Body of pancreas (tissue), 4 donors: Measurements from ENCODE around the gene CDC42EP1. TPM values are rescaled to one million over a fixed set of nuclear protein-coding genes. Genes with fewer than 3 reads are reported as not detected.
"Not testable (repeated sequence)": the region's sequence is repeated elsewhere in the genome, so short reads cannot be mapped to it uniquely, and the experiment has no call there.

Experiments used
- ATAC-seq: fragments of 150-250 bp; one replicate; pipeline ENCODE4 v1.9.1; 2016
- DNase-seq, 4 donors: peaks; one replicate each; pipeline ENCODE4 v3.0.0-alpha.2; 2019
- H3K27ac ChIP-seq, 4 donors: fragments of 200-600 bp; sonication (generic); 1 replicate in 3 of 4; 2 replicates in 1 of 4; pipeline versions ENCODE4 v1.5.1 to v1.6.1; 2016 to 2019; ENCODE audit warnings: mild to moderate bottlenecking in 1 of 4, mixed read lengths in 1 of 4, moderate library complexity in 1 of 4
- H3K27me3 ChIP-seq, 2 donors: fragments of 200-600 bp; sonication (generic); one replicate each; pipeline ENCODE4 v1.6.0; 2016; ENCODE audit warnings: mild to moderate bottlenecking in 1 of 2
- H3K36me3 ChIP-seq, 2 donors: fragments of 200-600 bp; sonication (generic); replicated peaks in 1 of 2; 2 replicates each; pipeline ENCODE4 v1.5.1; 2016; ENCODE audit warnings: low read depth in 2 of 2; ENCODE audit not compliant: insufficient read depth in 1 of 2
- H3K4me1 ChIP-seq: fragments of 200-600 bp; sonication (generic); one replicate; pipeline ENCODE4 v1.6.0; 2016
- H3K4me3 ChIP-seq, 2 donors: fragments of 200-600 bp; sonication (generic); 1 replicate in 1 of 2; 2 replicates in 1 of 2; pipeline ENCODE4 v1.5.1; 2016 to 2019
- H3K9me3 ChIP-seq, 3 donors: fragments of 200-600 bp; sonication (generic); 1 replicate in 2 of 3; 2 replicates in 1 of 3; pipeline ENCODE4 v1.5.1; 2016
- POLR2A ChIP-seq, 3 donors: fragments of 450-650 bp; IDR thresholded peaks; one replicate each; pipeline ENCODE4 v1.6.1; 2016; ENCODE audit warnings: antibody characterized with exemption in 3 of 3, mild to moderate bottlenecking in 2 of 3
- WGBS, 2 donors: methylation state at CpG; one replicate each; pipeline ENCODE4 v1.1.5; 2017; 5-methylcytosine and 5-hydroxymethylcytosine counted together
- intact Hi-C: fragments of 100-400 bp; cut with DNase I; formaldehyde crosslinking; loops from one replicate; pipeline ENCODE4 v1.15.1; 2023
- total RNA-seq, 2 donors: library from RNA; depleted of rRNA; stranded (reverse); fragments of >200 nt; gene quantifications; one replicate each; pipeline ENCODE4 v1.1.0, GENCODE V29; 2016
- TF ChIP-seq, protein P1 (sequence below), 7 experiments: fragments of 450-650 bp in 4 of 7; fragments of 200-600 bp in 3 of 7; sonication (generic) in 3 of 7; IDR thresholded peaks; one replicate each; pipeline ENCODE4 v1.5.1; 2016 to 2019; ENCODE audit warnings: antibody characterized with exemption in 7 of 7

The CDC42EP1 gene
- total RNA-seq, 2 donors from 2014 or later: 73.2 to 84.7 TPM

DNA sequence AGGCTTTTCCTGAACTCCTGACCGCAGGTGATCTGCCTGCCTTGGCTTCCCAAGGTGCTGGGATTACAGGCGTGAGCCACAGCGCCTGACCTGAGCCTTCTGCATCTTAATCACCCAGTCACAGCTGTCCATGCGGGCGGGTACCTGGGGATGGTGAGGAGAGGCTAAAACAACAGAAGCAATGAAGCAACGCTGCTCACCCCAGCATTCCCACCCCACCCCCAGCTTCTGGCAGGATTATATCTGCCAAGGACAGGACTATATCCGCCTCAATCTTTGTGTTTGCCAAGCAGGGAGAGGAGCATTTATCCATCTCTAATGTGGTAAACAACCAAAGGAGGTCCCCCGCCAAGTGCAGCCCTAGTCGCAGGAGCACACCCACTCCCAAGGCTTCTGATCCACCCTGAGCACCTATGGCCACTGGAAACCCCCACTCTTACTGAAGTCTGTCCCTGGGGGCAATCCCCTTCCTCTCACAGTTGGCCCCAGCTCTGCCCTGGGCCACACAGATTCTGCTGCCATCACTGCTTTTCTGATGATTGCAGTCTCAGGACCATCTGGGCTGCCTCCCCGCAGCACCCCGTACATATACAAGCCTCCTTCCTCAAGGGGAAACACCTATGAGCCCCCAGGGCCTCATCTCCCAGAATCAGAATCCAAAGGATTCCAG, 28.4 kb downstream of the CDC42EP1 start:
- H3K27ac ChIP-seq: peak overlapping the region; percentile 45 to 85 (median 61)
- peak; percentile 21 for ATAC-seq
- intact Hi-C loops: loop anchor here (5.0 kb wide), 1 partner anchor 46 kb away; no protein-coding TSS in a partner anchor
- WGBS, 2 donors: 34 to 58% methylated on average over 8 to 11 of the region's 11 CpGs
- H3K4me1 ChIP-seq: peaks cover 41% of the 10 kb centered on the region
- H3K27me3 ChIP-seq: no peaks in the 10 kb centered on the region
- H3K36me3 ChIP-seq: no peaks in the 10 kb centered on the region
- no peak for TF ChIP-seq POLR2A (IDR thresholded peaks at IDR 0.05)
- TF ChIP-seq, protein P1, sequence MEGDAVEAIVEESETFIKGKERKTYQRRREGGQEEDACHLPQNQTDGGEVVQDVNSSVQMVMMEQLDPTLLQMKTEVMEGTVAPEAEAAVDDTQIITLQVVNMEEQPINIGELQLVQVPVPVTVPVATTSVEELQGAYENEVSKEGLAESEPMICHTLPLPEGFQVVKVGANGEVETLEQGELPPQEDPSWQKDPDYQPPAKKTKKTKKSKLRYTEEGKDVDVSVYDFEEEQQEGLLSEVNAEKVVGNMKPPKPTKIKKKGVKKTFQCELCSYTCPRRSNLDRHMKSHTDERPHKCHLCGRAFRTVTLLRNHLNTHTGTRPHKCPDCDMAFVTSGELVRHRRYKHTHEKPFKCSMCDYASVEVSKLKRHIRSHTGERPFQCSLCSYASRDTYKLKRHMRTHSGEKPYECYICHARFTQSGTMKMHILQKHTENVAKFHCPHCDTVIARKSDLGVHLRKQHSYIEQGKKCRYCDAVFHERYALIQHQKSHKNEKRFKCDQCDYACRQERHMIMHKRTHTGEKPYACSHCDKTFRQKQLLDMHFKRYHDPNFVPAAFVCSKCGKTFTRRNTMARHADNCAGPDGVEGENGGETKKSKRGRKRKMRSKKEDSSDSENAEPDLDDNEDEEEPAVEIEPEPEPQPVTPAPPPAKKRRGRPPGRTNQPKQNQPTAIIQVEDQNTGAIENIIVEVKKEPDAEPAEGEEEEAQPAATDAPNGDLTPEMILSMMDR (IDR thresholded peaks at IDR 0.05): no peak
- no peaks in the 10 kb centered on the region for H3K9me3 ChIP-seq
- no peak overlapping the region for H3K4me3 ChIP-seq
- DNase-seq: peak in 1 of 4 donors; percentile 53

DNA sequence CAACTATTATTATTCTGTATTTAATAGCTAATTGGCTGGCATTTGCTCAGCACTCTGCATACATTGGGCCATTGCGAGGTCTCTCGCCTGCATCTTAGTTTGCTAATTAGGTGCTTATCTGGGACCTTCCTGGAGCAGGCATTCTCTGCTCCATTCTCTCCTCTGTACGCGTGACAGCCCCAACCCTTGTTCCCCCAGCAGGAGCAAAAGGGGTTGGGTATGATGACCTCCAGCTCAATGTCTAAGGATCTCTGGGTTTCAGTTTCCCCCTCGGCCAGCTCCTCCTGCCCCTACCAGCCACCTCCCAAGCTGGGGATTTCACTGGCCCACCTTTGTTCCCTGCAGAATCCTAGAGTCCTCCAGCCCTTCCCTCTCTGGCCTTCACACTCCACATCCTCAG, 29.4 kb downstream of the CDC42EP1 start:
- H3K27ac ChIP-seq: peak overlapping the region in 3 of 4 donors; percentile 52 to 85 (median 70)

DNA sequence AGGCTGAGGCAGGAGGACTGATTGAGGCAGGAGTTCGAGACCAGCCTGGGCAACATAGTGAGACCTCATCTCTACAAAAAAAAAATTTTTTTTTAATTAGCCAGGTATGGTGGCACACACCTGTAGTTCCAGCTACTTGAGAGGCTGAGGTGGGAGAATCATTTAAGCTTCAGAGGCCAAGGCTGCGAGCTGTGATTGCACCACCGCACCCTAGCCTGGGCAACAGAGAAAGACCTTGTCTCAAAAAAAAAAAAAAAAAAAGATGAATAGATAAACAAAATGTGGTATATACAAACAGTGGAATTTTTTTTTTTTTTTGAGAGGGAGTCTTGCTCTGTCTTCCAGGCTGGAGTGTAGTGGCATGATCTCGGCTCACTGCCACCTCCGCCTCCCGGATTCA, 30.8 kb downstream of the CDC42EP1 start:
- intact Hi-C loops, DNase-seq, H3K27me3 ChIP-seq, H3K4me3 ChIP-seq, ATAC-seq, H3K36me3 ChIP-seq, H3K9me3 ChIP-seq: not testable (repeated sequence)
- 95 to 97% methylated on average over 6 of the region's 6 CpGs for WGBS, 2 donors
- Histone ChIP-seq H3K4me1 (peaks cover 41% of the 10 kb centered on the region), H3K27ac (peak overlapping the region in 3 of 4 donors; percentile 52 to 85 (median 70))

More for the DNA sequence above, 29.4 kb downstream of the CDC42EP1 start:
- no peak for DNase-seq
- Histone ChIP-seq H3K4me1 (peaks cover 41% of the 10 kb centered on the region), H3K4me3 (no peak overlapping the region), H3K27me3 (no peaks in the 10 kb centered on the region), H3K36me3 (no peaks in the 10 kb centered on the region), H3K9me3 (no peaks in the 10 kb centered on the region)
- 73 to 84% methylated on average over 5 of the region's 5 CpGs for WGBS, 2 donors
- intact Hi-C loops: loop anchor here (5.0 kb wide), 1 partner anchor 47 kb away; no protein-coding TSS in a partner anchor
- TF ChIP-seq POLR2A (IDR thresholded peaks at IDR 0.05): no peak
- TF ChIP-seq, protein P1 (IDR thresholded peaks at IDR 0.05): no peak
- no peak for ATAC-seq

DNA sequence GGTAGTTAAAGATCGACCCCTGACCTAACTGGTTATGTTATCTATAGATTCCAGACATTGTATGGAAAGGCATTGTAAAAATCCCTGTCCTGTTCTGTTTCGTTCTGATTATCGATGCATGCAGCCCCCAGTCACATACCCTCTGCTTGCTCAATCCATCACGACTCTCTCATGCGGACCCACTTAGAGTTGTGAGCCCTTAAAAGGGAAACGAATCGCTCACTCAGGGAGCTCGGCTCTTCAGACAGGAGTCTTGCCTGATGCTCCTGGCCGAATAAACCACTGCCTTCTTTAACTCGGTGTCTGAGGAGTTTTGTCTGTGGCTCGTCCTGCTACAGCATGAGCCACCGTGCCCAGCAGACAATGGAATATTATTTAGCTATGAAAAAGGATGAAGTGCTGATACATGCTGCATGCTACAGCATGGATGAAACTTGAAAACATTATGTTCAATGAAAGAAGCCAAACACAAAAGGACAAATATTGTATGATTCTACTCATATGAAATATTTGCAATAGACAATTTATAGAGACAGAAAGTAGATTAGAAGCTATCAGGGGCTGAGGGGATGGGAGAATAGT, 31.6 kb downstream of the CDC42EP1 start:
- WGBS, 2 donors: 78 to 90% methylated on average over 12 of the region's 12 CpGs
- DNase-seq (no peak), ATAC-seq (no peak)
- H3K4me3 ChIP-seq: no peak overlapping the region
- no peaks in the 10 kb centered on the region for H3K9me3 ChIP-seq
- no peaks in the 10 kb centered on the region for H3K36me3 ChIP-seq
- H3K27ac ChIP-seq: peak overlapping the region in 3 of 4 donors; percentile 21 to 85 (median 46)
- intact Hi-C loops: no loop called here
- no peak for TF ChIP-seq POLR2A (IDR thresholded peaks at IDR 0.05)
- TF ChIP-seq, protein P1 (IDR thresholded peaks at IDR 0.05): no peak
- H3K27me3 ChIP-seq: no peaks in the 10 kb centered on the region
- peaks cover 41% of the 10 kb centered on the region for H3K4me1 ChIP-seq

DNA sequence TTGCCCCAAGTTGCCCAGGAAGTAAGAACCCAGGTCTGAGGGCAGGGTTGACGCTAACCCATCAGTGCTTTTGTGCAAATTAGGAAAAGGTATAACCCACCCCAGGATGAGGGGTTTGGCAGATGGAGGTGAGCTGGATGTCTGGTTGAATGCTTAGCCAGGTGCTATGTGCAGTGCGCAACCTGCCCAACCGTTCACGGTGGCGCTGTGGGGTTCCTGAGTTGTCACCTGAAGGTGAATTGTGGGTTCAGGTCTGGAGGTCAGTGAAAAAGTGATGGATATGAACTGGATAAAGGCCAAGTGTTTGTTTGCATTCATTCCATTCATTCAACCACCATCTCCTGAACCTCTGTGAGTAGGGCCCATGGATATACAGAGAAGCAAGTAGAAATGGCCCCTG, 34.0 kb downstream of the CDC42EP1 start:
- TF ChIP-seq POLR2A (IDR thresholded peaks at IDR 0.05): no peak
- TF ChIP-seq, protein P1 (IDR thresholded peaks at IDR 0.05): no peak
- intact Hi-C loops: no loop called here
- H3K36me3 ChIP-seq: no peaks in the 10 kb centered on the region
- ATAC-seq: no peak
- no peak overlapping the region for H3K27ac ChIP-seq
- WGBS, 2 donors: 80 to 84% methylated on average over 5 of the region's 5 CpGs
- H3K9me3 ChIP-seq: no peaks in the 10 kb centered on the region
- H3K4me3 ChIP-seq: no peak overlapping the region
- no peaks in the 10 kb centered on the region for H3K27me3 ChIP-seq
- no peak for DNase-seq
- peaks cover 28% of the 10 kb centered on the region for H3K4me1 ChIP-seq
